HCT116 (cell line): ENCODE data around the gene SPTBN1. TPM values are rescaled to one million over a fixed set of nuclear protein-coding genes. Genes with fewer than 3 reads are reported as not detected.

ENCODE experiments used
- ATAC-seq: fragments of 200-7000 bp; cut with Tn5 transposase; 2 replicates; pipeline ENCODE4 v1.9.1; 2020; ENCODE audit warnings: mild to moderate bottlenecking, moderate library complexity
- BruUV-seq: library from RNA; stranded (reverse); fragments of 400-500 nt; replicated peaks from 2 replicates; lab custom pipeline; 2021; lab: Mats Ljungman, UMichigan
- CTCF ChIA-PET: fragments of 300-600 bp; sonication (Branson Sonifier 250); formaldehyde crosslinking; loops from one replicate; lab custom pipeline; 2021; ENCODE audit warnings: antibody characterized with exemption; lab: Charles Lee
- POLR2A ChIA-PET: fragments of 300-600, 350-600 bp; sonication (Branson Sonifier 250); formaldehyde crosslinking; loops from one replicate; lab custom pipeline; 2021; ENCODE audit warnings: antibody characterized with exemption; lab: Charles Lee
- RAD21 ChIA-PET, 2 experiments: fragments of 300-600 bp; sonication (Branson Sonifier 250); formaldehyde crosslinking; loops; one replicate each; lab custom pipeline; 2023; ENCODE audit warnings: low total read pairs in 2 of 2; ENCODE audit not compliant: uncharacterized antibody in 2 of 2, unreplicated experiment in 2 of 2, low non-redundant PET in 1 of 2; lab: Charles Lee
- DNase-seq: peaks from one replicate; pipeline ENCODE4 v3.0.0-alpha.2; 2010; ENCODE audit warnings: low read depth, low spot score
- H2AFZ ChIP-seq: fragments of 200-600 bp; shearing (Covaris generic), sonication (generic); 2 replicates; pipeline ENCODE4 v1.6.1; 2017; ENCODE audit warnings: low read depth, mixed run types, mixed read lengths, antibody characterized with exemption, low read length; ENCODE audit not compliant: poor library complexity, severe bottlenecking
- H3K27ac ChIP-seq: 2 replicates; pipeline ENCODE4 v1.5.1; 2012; ENCODE audit warnings: low read depth, low read length
- H3K27me3 ChIP-seq: fragments of 200-600 bp; sonication (generic); 2 replicates; pipeline ENCODE4 v1.6.1; 2016; ENCODE audit warnings: mixed run types, low read length, mixed read lengths; ENCODE audit not compliant: insufficient read depth
- H3K36me3 ChIP-seq, 2 experiments: fragments of 200-500 bp in 1 of 2; fragments of 200-600 bp in 1 of 2; sonication (Bioruptor generic) in 1 of 2; sonication (generic) in 1 of 2; 2 replicates each; pipeline versions ENCODE4 v1.5.1 to v1.6.1; 2014 to 2016; ENCODE audit warnings: low read length in 2 of 2, inconsistent platforms in 1 of 2, mixed read lengths in 1 of 2, mixed run types in 1 of 2; ENCODE audit not compliant: insufficient read depth in 2 of 2, control insufficient read depth in 1 of 2
- H3K4me1 ChIP-seq, 2 experiments: fragments of 200-600 bp in 1 of 2; sonication (generic) in 1 of 2; 2 replicates each; pipeline versions ENCODE4 v1.5.1 to v1.6.1; 2012 to 2017; ENCODE audit warnings: low read length in 2 of 2, inconsistent platforms in 1 of 2, mild to moderate bottlenecking in 1 of 2, mixed read lengths in 1 of 2, mixed run types in 1 of 2, moderate library complexity in 1 of 2; ENCODE audit not compliant: insufficient read depth in 2 of 2, control insufficient read depth in 1 of 2
- H3K4me2 ChIP-seq: fragments of 200-600 bp; sonication (generic); 2 replicates; pipeline ENCODE4 v1.6.1; 2017; ENCODE audit warnings: mixed run types, low read length, mixed read lengths
- H3K4me3 ChIP-seq, 2 experiments: fragments of 200-600 bp in 1 of 2; sonication (generic) in 1 of 2; replicated peaks in 1 of 2; 2 replicates each; pipeline ENCODE4 v1.5.1; 2011 to 2016; ENCODE audit warnings: low read length in 2 of 2, control low read depth in 1 of 2, low read depth in 1 of 2, mild to moderate bottlenecking in 1 of 2, mixed read lengths in 1 of 2, mixed run types in 1 of 2
- H3K79me2 ChIP-seq: fragments of 200-600 bp; sonication (generic); 2 replicates; pipeline ENCODE4 v1.6.1; 2017; ENCODE audit warnings: mild to moderate bottlenecking, mixed run types, low read length, moderate library complexity, mixed read lengths; ENCODE audit not compliant: insufficient read depth
- H3K9ac ChIP-seq: fragments of 200-600 bp; sonication (generic); 2 replicates; pipeline ENCODE4 v1.6.1; 2016; ENCODE audit warnings: low read length, mixed read lengths
- H3K9me2 ChIP-seq: fragments of 200-600 bp; sonication (generic), shearing (Covaris generic); 2 replicates; pipeline ENCODE4 v1.6.1; 2017; ENCODE audit warnings: mixed run types, mild to moderate bottlenecking, moderate library complexity; ENCODE audit not compliant: insufficient read depth
- H3K9me3 ChIP-seq, 2 experiments: fragments of 200-500 bp in 1 of 2; fragments of 200-600 bp in 1 of 2; sonication (Bioruptor generic) in 1 of 2; sonication (generic) in 1 of 2; 2 replicates each; pipeline ENCODE4 v1.6.1; 2014 to 2017; ENCODE audit warnings: low read length in 2 of 2, mixed read lengths in 2 of 2, inconsistent platforms in 1 of 2, low read depth in 1 of 2, mild to moderate bottlenecking in 1 of 2, mixed run types in 1 of 2, moderate library complexity in 1 of 2; ENCODE audit not compliant: control insufficient read depth in 1 of 2, insufficient read depth in 1 of 2
- H4K20me1 ChIP-seq: fragments of 200-600 bp; sonication (generic), shearing (Covaris generic); 2 replicates; pipeline ENCODE4 v1.6.1; 2017; ENCODE audit warnings: mixed run types, mild to moderate bottlenecking, moderate library complexity; ENCODE audit not compliant: insufficient read depth
- CBX3 ChIP-seq: IDR thresholded peaks from 2 replicates; pipeline ENCODE4 v1.6.1; 2012; ENCODE audit warnings: low read depth
- CEBPB ChIP-seq: IDR thresholded peaks from 2 replicates; pipeline ENCODE4 v1.6.1; 2012; ENCODE audit warnings: low read depth
- EGR1 ChIP-seq: IDR thresholded peaks from 2 replicates; pipeline ENCODE4 v1.6.1; 2012; ENCODE audit warnings: low read depth
- ELF1 ChIP-seq: IDR thresholded peaks from 2 replicates; pipeline ENCODE4 v1.6.1; 2012; ENCODE audit warnings: low read depth, borderline replicate concordance
- EZH2 ChIP-seq: fragments of 200-600 bp; sonication (generic); IDR thresholded peaks from 2 replicates; pipeline ENCODE4 v1.6.1; 2017; ENCODE audit warnings: antibody characterized with exemption, mixed run types
- EZH2phosphoT487 ChIP-seq: fragments of 200-600 bp; IDR thresholded peaks from 2 replicates; pipeline ENCODE4 v1.6.1; 2018; ENCODE audit warnings: antibody characterized with exemption, borderline replicate concordance
- FOSL1 ChIP-seq: IDR thresholded peaks from 2 replicates; pipeline ENCODE4 v1.6.1; 2012; ENCODE audit warnings: low read depth
- JUND ChIP-seq: IDR thresholded peaks from 2 replicates; pipeline ENCODE4 v1.6.1; 2012
- POLR2A ChIP-seq: IDR thresholded peaks from 2 replicates; pipeline ENCODE4 v1.7.0; 2011; ENCODE audit warnings: borderline replicate concordance; ENCODE audit not compliant: insufficient read depth, insufficient read length; ENCODE audit errors: extremely low read depth
- RAD21 ChIP-seq: IDR thresholded peaks from 2 replicates; pipeline ENCODE4 v1.6.1; 2012; ENCODE audit warnings: low read depth, mild to moderate bottlenecking
- SP1 ChIP-seq: IDR thresholded peaks from 2 replicates; pipeline ENCODE4 v1.6.1; 2012; ENCODE audit warnings: low read depth
- YY1 ChIP-seq: IDR thresholded peaks from 2 replicates; pipeline ENCODE4 v1.6.1; 2011; ENCODE audit warnings: low read length, low read depth, moderate library complexity, mild to moderate bottlenecking; ENCODE audit not compliant: insufficient replicate concordance; ENCODE audit errors: extremely low read depth
- ZFX ChIP-seq: fragments of 450-650 bp; IDR thresholded peaks from 2 replicates; pipeline ENCODE4 v1.6.1; 2017
- intact Hi-C: fragments of 100-400 bp; cut with micrococcal nuclease; formaldehyde crosslinking; loops from 2 replicates; pipeline ENCODE4 v1.10.0; 2022
- total RNA-seq: library from RNA; stranded (reverse); gene quantifications from one replicate; pipeline ENCODE4 v1.2.1, GENCODE V29; 2021; ENCODE audit not compliant: unreplicated experiment

SPTBN1 gene
- total RNA-seq, 1 experiment from 2014 or later = 84.4 TPM

DNA sequence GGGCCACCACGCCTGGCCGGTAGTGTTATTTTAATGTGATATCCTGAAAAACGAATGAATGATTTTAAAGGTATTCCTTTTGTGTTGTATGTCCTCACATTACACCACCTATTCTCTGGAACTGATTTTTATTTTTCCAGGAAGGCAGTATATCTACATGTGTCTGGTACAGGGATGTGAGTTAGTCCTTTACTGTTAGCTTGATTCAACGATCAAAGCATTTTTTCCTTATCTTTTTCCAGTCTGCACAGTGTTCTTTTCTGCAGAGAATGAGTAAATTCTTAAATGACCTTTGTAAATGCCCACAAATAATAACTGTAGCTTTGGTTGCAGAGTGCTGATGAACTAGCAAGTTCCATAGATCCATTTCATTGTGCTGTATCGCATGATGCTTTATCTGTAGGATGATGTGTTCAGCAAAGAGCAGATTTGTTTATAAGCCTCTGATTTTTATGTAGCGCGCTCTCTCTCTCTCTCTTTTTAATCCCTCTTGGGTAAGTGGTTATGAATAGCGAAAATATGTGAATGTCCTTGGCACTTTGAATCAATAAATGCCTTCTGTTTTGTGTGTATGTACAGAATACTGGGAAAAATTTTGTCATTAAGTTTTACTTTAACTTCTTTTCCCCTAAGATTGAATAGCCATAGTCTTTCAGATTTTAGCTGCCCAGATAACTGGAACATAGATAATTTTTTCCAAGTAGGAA, 184.9 kb downstream of the SPTBN1 start:
- no TSS peak for BruUV-seq
- ATAC-seq = no peak
- DNase-seq = no peak
- H2AFZ ChIP-seq = no peak overlapping the region
- no peaks in the 10 kb centered on the region for H3K9me3 ChIP-seq
- H3K4me3 ChIP-seq = no peak overlapping the region
- no peak overlapping the region for H3K4me2 ChIP-seq
- intact Hi-C loops = no loop called here
- no peak overlapping the region for H3K9ac ChIP-seq
- RAD21 ChIA-PET = no interaction called here
- TF ChIP-seq EZH2phosphoT487 (no peak), FOSL1 (no peak), RAD21 (no peak), JUND (no peak), POLR2A (no peak), CBX3 (no peak), CEBPB (no peak), SP1 (no peak), EZH2 (no peak), ZFX (no peak), YY1 (no peak), ELF1 (no peak), EGR1 (no peak)
- TF ChIP-seq, all 23 proteins: peak for 0
- Histone ChIP-seq H3K27me3 (no peaks in the 10 kb centered on the region), H3K4me1 (no peaks in the 10 kb centered on the region), H4K20me1 (0 out of 2 replicates have a peak, but pooled peaks cover 3% of the 10 kb centered on the region), H3K79me2 (no peaks in the 10 kb centered on the region), H3K36me3 (peaks cover 20 to 28% of the 10 kb centered on the region in 2 experiments; a peak in 3 of 4 replicates), H3K9me2 (no peaks in the 10 kb centered on the region), H3K27ac (no peak overlapping the region)
- ChIA-PET POLR2A (no interaction called here), CTCF (interaction anchor here (0.6 kb wide), 1 partner anchor 81 kb away, joined by 3 read pairs; no protein-coding TSS in a partner anchor)
